OCI-LY7 (cell line): ENCODE measurements around the gene TMEM100. TPM values are rescaled to one million over a fixed set of nuclear protein-coding genes. Genes with fewer than 3 reads are reported as not detected.

Source experiments
- BruUV-seq: library from RNA; stranded (reverse); fragments of 400-500 nt; replicated peaks from 2 replicates; lab custom pipeline; 2021; lab: Mats Ljungman, UMichigan
- CTCF ChIA-PET: fragments of 300-600 bp; sonication (Branson Sonifier 250); formaldehyde crosslinking; loops from one replicate; lab custom pipeline; 2022; ENCODE audit warnings: antibody characterized with exemption; ENCODE audit not compliant: unreplicated experiment; lab: Charles Lee
- POLR2A ChIA-PET: fragments of 300-600 bp; sonication (Branson Sonifier 250); formaldehyde crosslinking; loops from one replicate; lab custom pipeline; 2022; ENCODE audit warnings: antibody characterized with exemption; lab: Charles Lee
- DNase-seq: peaks from one replicate; pipeline ENCODE4 v3.0.0-alpha.2; 2015; ENCODE audit warnings: low spot score
- H2AFZ ChIP-seq: fragments of 200-600 bp; sonication (generic), shearing (Covaris generic); 2 replicates; pipeline ENCODE4 v1.6.1; 2014; ENCODE audit warnings: mild to moderate bottlenecking, antibody characterized with exemption, low read length, moderate library complexity
- H3K27ac ChIP-seq: fragments of 200-600 bp; sonication (generic); 2 replicates; pipeline ENCODE4 v1.5.1; 2014; ENCODE audit warnings: mixed run types, low read depth, mild to moderate bottlenecking, moderate library complexity, low read length, inconsistent platforms; ENCODE audit not compliant: poor library complexity, severe bottlenecking
- H3K36me3 ChIP-seq: fragments of 200-600 bp; sonication (generic); 2 replicates; pipeline ENCODE4 v1.6.1; 2014; ENCODE audit warnings: mild to moderate bottlenecking, antibody characterized with exemption, low read length, moderate library complexity, mixed read lengths; ENCODE audit not compliant: insufficient read depth
- H3K4me1 ChIP-seq: fragments of 200-600 bp; sonication (generic); 2 replicates; pipeline ENCODE4 v1.5.1; 2014; ENCODE audit warnings: mild to moderate bottlenecking, low read length; ENCODE audit not compliant: insufficient read depth, poor library complexity, severe bottlenecking
- H3K4me2 ChIP-seq: fragments of 200-600 bp; sonication (generic); 2 replicates; pipeline ENCODE4 v1.6.1; 2014; ENCODE audit warnings: mild to moderate bottlenecking, low read length
- H3K4me3 ChIP-seq: fragments of 200-600 bp; sonication (generic); 2 replicates; pipeline ENCODE4 v1.5.1; 2014; ENCODE audit warnings: mild to moderate bottlenecking, low read depth, low read length; ENCODE audit not compliant: poor library complexity, severe bottlenecking
- H3K79me2 ChIP-seq: fragments of 200-600 bp; sonication (generic); 2 replicates; pipeline ENCODE4 v1.6.1; 2016; ENCODE audit warnings: low read depth, mild to moderate bottlenecking, low read length, moderate library complexity, mixed read lengths; ENCODE audit not compliant: insufficient read depth
- H3K9me2 ChIP-seq: fragments of 200-600 bp; sonication (generic); 2 replicates; pipeline ENCODE4 v1.6.1; 2016; ENCODE audit warnings: mild to moderate bottlenecking, low read length, mixed read lengths; ENCODE audit not compliant: insufficient read depth
- H3K9me3 ChIP-seq: fragments of 200-600 bp; sonication (generic); 2 replicates; pipeline ENCODE4 v1.6.1; 2014; ENCODE audit warnings: mild to moderate bottlenecking, mixed run types, low read length, mixed read lengths
- H4K20me1 ChIP-seq: fragments of 200-600 bp; sonication (generic); 2 replicates; pipeline ENCODE4 v1.6.1; 2014; ENCODE audit warnings: mild to moderate bottlenecking, antibody characterized with exemption, low read length, moderate library complexity, mixed read lengths; ENCODE audit not compliant: insufficient read depth
- EZH2phosphoT487 ChIP-seq: fragments of 200-600 bp; sonication (generic); IDR thresholded peaks from 2 replicates; pipeline ENCODE4 v1.6.1; 2018; ENCODE audit warnings: low read depth, borderline replicate concordance, mild to moderate bottlenecking, mixed run types, antibody characterized with exemption, low read length, moderate library complexity, mixed read lengths
- intact Hi-C: fragments of 100-400 bp; cut with micrococcal nuclease; formaldehyde crosslinking; loops from one replicate; pipeline ENCODE4 v1.10.0; 2022; ENCODE audit not compliant: unreplicated experiment
- total RNA-seq, 2 experiments: library from RNA; depleted of rRNA in 1 of 2; stranded (reverse); fragments of >200 nt in 1 of 2; shearing (Covaris generic) in 1 of 2; gene quantifications; 2 replicates each; pipeline ENCODE4 v1.2.3, GENCODE V29; 2014 to 2022
- TF ChIP-seq, protein P1 (sequence below): fragments of 200-600 bp; sonication (generic); conservative IDR thresholded peaks from 2 replicates; pipeline ENCODE4 v1.5.1; 2014; ENCODE audit warnings: mild to moderate bottlenecking, antibody characterized with exemption, low read length, moderate library complexity, mixed read lengths

TMEM100 gene
- total RNA-seq, 2 experiments from 2014 or later: 0.30 to 0.38 TPM

DNA sequence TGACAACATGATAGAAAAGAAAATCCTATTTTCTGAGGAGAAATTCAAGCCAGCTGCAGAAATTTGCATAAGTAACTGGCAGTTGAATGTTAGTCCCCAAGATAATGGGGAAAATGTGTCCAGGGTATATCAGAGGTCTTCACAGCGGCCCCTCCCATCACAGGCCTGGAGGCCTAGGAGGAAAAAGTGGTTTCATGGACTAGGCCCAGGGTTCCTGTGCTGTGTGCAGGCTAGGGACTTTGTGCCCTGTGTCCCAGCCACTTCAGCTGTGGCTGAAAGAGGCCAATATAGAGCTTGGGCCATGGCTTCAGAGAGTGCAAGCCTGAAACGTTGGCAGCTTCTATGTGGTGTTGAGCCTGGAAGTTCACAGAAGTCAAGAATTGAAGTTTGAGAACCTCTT lies 35.6 kb downstream of the TMEM100 start:
- Histone ChIP-seq H3K36me3 (no peaks in the 10 kb centered on the region), H3K79me2 (no peaks in the 10 kb centered on the region), H3K4me3 (no peak overlapping the region), H3K4me1 (peaks cover 24% of the 10 kb centered on the region), H3K27ac (no peak overlapping the region), H3K9me3 (no peaks in the 10 kb centered on the region), H2AFZ (no peak overlapping the region), H4K20me1 (no peaks in the 10 kb centered on the region), H3K9me2 (no peaks in the 10 kb centered on the region), H3K4me2 (no peak overlapping the region)
- intact Hi-C loops: no loop called here
- ChIA-PET POLR2A (interaction anchor here (0.6 kb wide), 1 partner anchor 8 kb away, joined by 3 read pairs; no protein-coding TSS in a partner anchor), CTCF (no interaction called here)
- TF ChIP-seq EZH2phosphoT487: no peak
- TF ChIP-seq, protein P1, sequence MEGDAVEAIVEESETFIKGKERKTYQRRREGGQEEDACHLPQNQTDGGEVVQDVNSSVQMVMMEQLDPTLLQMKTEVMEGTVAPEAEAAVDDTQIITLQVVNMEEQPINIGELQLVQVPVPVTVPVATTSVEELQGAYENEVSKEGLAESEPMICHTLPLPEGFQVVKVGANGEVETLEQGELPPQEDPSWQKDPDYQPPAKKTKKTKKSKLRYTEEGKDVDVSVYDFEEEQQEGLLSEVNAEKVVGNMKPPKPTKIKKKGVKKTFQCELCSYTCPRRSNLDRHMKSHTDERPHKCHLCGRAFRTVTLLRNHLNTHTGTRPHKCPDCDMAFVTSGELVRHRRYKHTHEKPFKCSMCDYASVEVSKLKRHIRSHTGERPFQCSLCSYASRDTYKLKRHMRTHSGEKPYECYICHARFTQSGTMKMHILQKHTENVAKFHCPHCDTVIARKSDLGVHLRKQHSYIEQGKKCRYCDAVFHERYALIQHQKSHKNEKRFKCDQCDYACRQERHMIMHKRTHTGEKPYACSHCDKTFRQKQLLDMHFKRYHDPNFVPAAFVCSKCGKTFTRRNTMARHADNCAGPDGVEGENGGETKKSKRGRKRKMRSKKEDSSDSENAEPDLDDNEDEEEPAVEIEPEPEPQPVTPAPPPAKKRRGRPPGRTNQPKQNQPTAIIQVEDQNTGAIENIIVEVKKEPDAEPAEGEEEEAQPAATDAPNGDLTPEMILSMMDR: no peak
- no TSS peak for BruUV-seq
- no peak for DNase-seq

DNA sequence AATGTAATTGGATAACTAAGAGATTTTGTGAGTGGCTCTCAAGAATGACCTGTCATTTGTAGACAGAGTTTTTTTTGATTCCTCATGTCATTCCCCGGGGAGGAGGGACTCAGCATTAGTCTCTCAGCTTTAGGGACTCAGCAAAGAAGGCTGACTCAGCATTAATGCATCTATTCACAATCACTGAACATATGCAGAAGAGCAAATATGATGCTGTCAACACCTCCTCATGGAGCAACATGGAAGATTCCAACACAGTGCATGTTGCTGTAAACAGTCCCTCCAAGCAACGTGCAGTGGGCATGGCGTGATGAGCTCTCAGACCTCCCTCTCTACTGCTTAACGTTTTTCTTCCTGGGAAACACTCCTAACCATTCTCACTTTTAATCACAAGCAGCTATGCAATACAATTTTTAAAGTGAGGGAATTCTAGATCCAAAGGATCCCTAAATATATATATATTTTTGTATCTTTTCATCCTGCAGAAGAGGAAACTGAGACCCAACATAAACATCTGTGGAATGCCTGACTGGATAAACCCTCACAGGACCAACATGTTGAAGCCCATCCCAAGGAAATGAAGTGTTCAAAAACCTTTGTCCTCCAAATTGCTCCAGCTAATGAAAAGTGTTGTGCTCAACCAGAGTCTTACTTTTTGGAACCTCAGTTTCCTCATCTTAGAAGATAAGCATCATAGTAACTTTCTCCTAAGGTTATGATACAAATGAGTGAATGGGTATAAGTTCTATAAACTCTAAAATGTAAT lies 38.9 kb downstream of the TMEM100 start:
- no peak overlapping the region for H3K4me2 ChIP-seq
- no TSS peak for BruUV-seq
- no peaks in the 10 kb centered on the region for H4K20me1 ChIP-seq
- no peak overlapping the region for H3K4me3 ChIP-seq
- H2AFZ ChIP-seq: no peak overlapping the region
- H3K27ac ChIP-seq: no peak overlapping the region
- DNase-seq: no peak
- TF ChIP-seq, protein P1: no peak
- no peak for TF ChIP-seq EZH2phosphoT487
- ChIA-PET CTCF (no interaction called here), POLR2A (no interaction called here)
- intact Hi-C loops: no loop called here
- peaks cover 1% of the 10 kb centered on the region for H3K4me1 ChIP-seq
- H3K9me3 ChIP-seq: no peaks in the 10 kb centered on the region
- no peaks in the 10 kb centered on the region for H3K9me2 ChIP-seq
- H3K79me2 ChIP-seq: no peaks in the 10 kb centered on the region
- no peaks in the 10 kb centered on the region for H3K36me3 ChIP-seq

DNA sequence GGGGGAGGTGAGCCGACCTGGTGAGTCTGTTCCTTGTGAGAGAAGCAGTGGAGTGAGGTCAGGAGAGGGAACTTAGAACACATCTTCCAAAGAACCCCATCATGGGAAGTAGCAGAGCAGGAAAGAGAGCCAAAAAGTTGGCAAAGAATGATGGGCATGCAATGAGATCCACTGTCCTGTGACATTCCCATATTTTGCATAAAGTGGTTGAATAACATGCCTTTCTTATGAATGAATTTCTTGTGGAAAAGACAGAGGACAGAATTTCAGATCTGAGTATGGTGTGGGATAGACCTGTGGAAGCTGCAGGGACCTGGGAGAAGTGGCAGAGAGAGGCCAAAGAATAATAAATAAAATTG lies 41.3 kb downstream of the TMEM100 start:
- Histone ChIP-seq H3K4me1 (no peaks in the 10 kb centered on the region), H3K4me2 (no peak overlapping the region), H3K9me2 (no peaks in the 10 kb centered on the region), H3K9me3 (no peaks in the 10 kb centered on the region), H4K20me1 (no peaks in the 10 kb centered on the region), H3K4me3 (no peak overlapping the region), H3K79me2 (no peaks in the 10 kb centered on the region), H3K36me3 (no peaks in the 10 kb centered on the region), H2AFZ (no peak overlapping the region), H3K27ac (no peak overlapping the region)
- ChIA-PET POLR2A (interaction anchor here (0.5 to 0.6 kb wide), 2 partner anchors 23 to 299 kb away, joined by 3 to 4 read pairs; no protein-coding TSS in a partner anchor), CTCF (no interaction called here)
- no TSS peak for BruUV-seq
- DNase-seq: no peak
- TF ChIP-seq, protein P1: no peak
- TF ChIP-seq EZH2phosphoT487: no peak
- intact Hi-C loops: no loop called here
